ENCODE measurements around the gene EPS8L3.

The EPS8L3 gene

GRCh38 chr1:109761227-109762038 lies 2.3 kb downstream of the EPS8L3 start:
- no peak for TF ChIP-seq TAF1 (IDR thresholded peaks at IDR 0.05; ENCODE audit: borderline replicate concordance, insufficient read depth, low read length)
- no peak for TF ChIP-seq POLR2AphosphoS5 (IDR thresholded peaks at IDR 0.05; ENCODE audit: low read depth, low read length)
- no peak for TF ChIP-seq FOXP2 (optimal IDR thresholded peaks at IDR 0.05; ENCODE audit: borderline replicate concordance, extremely low read depth, extremely low read length, insufficient read depth)

- TF ChIP-seq POLR2AphosphoS5 (IDR thresholded peaks at IDR 0.05; ENCODE audit: low read depth, low read length): no peak
- TF ChIP-seq REST (IDR thresholded peaks at IDR 0.05; ENCODE audit: insufficient read depth in 1 of 2, low read depth in 2 of 2, low read length in 2 of 2): no peak
- TF ChIP-seq SIN3A (IDR thresholded peaks at IDR 0.05; ENCODE audit: borderline replicate concordance, insufficient read depth, low read length): no peak
- no peak for TF ChIP-seq TAF1 (IDR thresholded peaks at IDR 0.05; ENCODE audit: borderline replicate concordance, insufficient read depth, low read length)
- no peak for TF ChIP-seq FOXP2 (optimal IDR thresholded peaks at IDR 0.05; ENCODE audit: borderline replicate concordance, extremely low read depth, extremely low read length, insufficient read depth)
These were observed 3.0 kb downstream of the EPS8L3 start for GRCh38 chr1:109760581-109761226.

GRCh38 chr1:109759513-109760334 lies 4.0 kb downstream of the EPS8L3 start:
- TF ChIP-seq REST (IDR thresholded peaks at IDR 0.05; ENCODE audit: insufficient read depth in 1 of 2, low read depth in 2 of 2, low read length in 2 of 2) (no peak), FOXP2 (optimal IDR thresholded peaks at IDR 0.05; ENCODE audit: borderline replicate concordance, extremely low read depth, extremely low read length, insufficient read depth) (no peak), TAF1 (IDR thresholded peaks at IDR 0.05; ENCODE audit: borderline replicate concordance, insufficient read depth, low read length) (no peak), POLR2AphosphoS5 (IDR thresholded peaks at IDR 0.05; ENCODE audit: low read depth, low read length) (no peak), SIN3A (IDR thresholded peaks at IDR 0.05; ENCODE audit: borderline replicate concordance, insufficient read depth, low read length) (no peak)

GRCh38 chr1:109757936-109758786 lies 5.6 kb downstream of the EPS8L3 start:
- TF ChIP-seq TAF1 (IDR thresholded peaks at IDR 0.05; ENCODE audit: borderline replicate concordance, insufficient read depth, low read length) (no peak), FOXP2 (optimal IDR thresholded peaks at IDR 0.05; ENCODE audit: borderline replicate concordance, extremely low read depth, extremely low read length, insufficient read depth) (no peak), POLR2AphosphoS5 (IDR thresholded peaks at IDR 0.05; ENCODE audit: low read depth, low read length) (no peak), REST (IDR thresholded peaks at IDR 0.05; ENCODE audit: insufficient read depth in 1 of 2, low read depth in 2 of 2, low read length in 2 of 2) (no peak), SIN3A (IDR thresholded peaks at IDR 0.05; ENCODE audit: borderline replicate concordance, insufficient read depth, low read length) (no peak)

Measured in PFSK-1 (cell line).